Osteocyte (in vitro differentiated cells): ENCODE data around the gene MED16. TPM values are rescaled to one million over a fixed set of nuclear protein-coding genes. Genes with fewer than 3 reads are reported as not detected.

ENCODE experiments used
- DNase-seq: peaks from one replicate; pipeline ENCODE4 v3.0.0; 2021; ENCODE audit warnings: mixed read lengths; ENCODE audit not compliant: unreplicated experiment; ENCODE audit errors: extremely low spot score
- H3K27ac Mint-ChIP-seq: one replicate; pipeline ENCODE4 v1.8.0; 2021; ENCODE audit warnings: mild to moderate bottlenecking, mixed read lengths; ENCODE audit not compliant: unreplicated experiment
- H3K27me3 Mint-ChIP-seq: one replicate; pipeline ENCODE4 v1.8.0; 2021; ENCODE audit warnings: mixed read lengths; ENCODE audit not compliant: unreplicated experiment
- H3K36me3 Mint-ChIP-seq: one replicate; pipeline ENCODE4 v1.8.0; 2021; ENCODE audit warnings: mixed read lengths; ENCODE audit not compliant: unreplicated experiment
- H3K4me1 Mint-ChIP-seq: one replicate; pipeline ENCODE4 v1.8.0; 2021; ENCODE audit warnings: mixed read lengths; ENCODE audit not compliant: unreplicated experiment
- H3K4me3 Mint-ChIP-seq: one replicate; pipeline ENCODE4 v1.8.0; 2021; ENCODE audit warnings: mild to moderate bottlenecking, moderate library complexity, mixed read lengths; ENCODE audit not compliant: unreplicated experiment
- H3K9me3 Mint-ChIP-seq: one replicate; pipeline ENCODE4 v1.8.0; 2021; ENCODE audit warnings: mixed read lengths; ENCODE audit not compliant: unreplicated experiment
- total RNA-seq: library from RNA; stranded (reverse); gene quantifications from 2 replicates; pipeline ENCODE4 v1.2.1, GENCODE V29; 2021
- TF ChIP-seq, protein P1 (sequence below): fragments of 200-600 bp; sonication (generic); IDR thresholded peaks from 2 replicates; pipeline ENCODE4 v1.5.0; 2021; ENCODE audit warnings: antibody characterized with exemption, mild to moderate bottlenecking, moderate library complexity

Gene MED16
- total RNA-seq, 1 donor from 2014 or later = 72.3 TPM

DNA sequence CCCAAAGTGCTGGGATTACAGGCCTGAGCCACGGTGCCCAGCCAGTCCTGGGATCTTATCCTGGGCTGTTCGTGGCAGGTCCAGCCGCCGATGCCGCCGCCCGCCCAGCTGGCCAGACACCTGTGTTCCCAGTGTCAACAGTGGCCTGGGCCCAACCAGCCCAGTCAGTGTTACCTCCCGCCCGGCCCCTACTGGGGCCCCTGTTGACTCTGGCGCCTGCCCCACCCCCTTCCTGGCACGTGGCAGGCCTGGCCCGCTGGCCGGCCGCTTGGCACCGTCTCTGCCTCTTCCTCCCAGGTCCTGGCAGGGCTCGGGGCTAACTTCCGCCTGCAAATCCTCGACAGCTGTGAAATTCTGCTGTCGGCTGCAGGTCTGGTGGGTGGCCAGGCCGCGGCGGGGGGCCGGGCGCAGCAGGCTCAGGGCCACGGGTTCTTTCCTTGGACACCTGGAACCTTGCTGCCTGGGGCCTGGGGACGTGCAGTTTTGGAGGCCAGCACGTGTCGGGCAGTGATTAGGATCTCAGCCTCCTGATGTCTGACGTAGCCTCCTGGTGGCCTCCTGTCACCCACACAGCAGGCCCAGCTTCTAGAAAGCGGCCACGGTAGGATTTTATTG is 42.0 kb upstream of the MED16 start:
- H3K27ac Mint-ChIP-seq = peak overlapping the region; percentile 41
- H3K36me3 Mint-ChIP-seq = peaks cover 13% of the 10 kb centered on the region
- H3K9me3 Mint-ChIP-seq = no peaks in the 10 kb centered on the region
- peaks cover 44% of the 10 kb centered on the region for H3K4me1 Mint-ChIP-seq
- no peak overlapping the region for H3K4me3 Mint-ChIP-seq
- no peak for DNase-seq
- TF ChIP-seq, protein P1, sequence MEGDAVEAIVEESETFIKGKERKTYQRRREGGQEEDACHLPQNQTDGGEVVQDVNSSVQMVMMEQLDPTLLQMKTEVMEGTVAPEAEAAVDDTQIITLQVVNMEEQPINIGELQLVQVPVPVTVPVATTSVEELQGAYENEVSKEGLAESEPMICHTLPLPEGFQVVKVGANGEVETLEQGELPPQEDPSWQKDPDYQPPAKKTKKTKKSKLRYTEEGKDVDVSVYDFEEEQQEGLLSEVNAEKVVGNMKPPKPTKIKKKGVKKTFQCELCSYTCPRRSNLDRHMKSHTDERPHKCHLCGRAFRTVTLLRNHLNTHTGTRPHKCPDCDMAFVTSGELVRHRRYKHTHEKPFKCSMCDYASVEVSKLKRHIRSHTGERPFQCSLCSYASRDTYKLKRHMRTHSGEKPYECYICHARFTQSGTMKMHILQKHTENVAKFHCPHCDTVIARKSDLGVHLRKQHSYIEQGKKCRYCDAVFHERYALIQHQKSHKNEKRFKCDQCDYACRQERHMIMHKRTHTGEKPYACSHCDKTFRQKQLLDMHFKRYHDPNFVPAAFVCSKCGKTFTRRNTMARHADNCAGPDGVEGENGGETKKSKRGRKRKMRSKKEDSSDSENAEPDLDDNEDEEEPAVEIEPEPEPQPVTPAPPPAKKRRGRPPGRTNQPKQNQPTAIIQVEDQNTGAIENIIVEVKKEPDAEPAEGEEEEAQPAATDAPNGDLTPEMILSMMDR = no peak
- no peaks in the 10 kb centered on the region for H3K27me3 Mint-ChIP-seq

DNA sequence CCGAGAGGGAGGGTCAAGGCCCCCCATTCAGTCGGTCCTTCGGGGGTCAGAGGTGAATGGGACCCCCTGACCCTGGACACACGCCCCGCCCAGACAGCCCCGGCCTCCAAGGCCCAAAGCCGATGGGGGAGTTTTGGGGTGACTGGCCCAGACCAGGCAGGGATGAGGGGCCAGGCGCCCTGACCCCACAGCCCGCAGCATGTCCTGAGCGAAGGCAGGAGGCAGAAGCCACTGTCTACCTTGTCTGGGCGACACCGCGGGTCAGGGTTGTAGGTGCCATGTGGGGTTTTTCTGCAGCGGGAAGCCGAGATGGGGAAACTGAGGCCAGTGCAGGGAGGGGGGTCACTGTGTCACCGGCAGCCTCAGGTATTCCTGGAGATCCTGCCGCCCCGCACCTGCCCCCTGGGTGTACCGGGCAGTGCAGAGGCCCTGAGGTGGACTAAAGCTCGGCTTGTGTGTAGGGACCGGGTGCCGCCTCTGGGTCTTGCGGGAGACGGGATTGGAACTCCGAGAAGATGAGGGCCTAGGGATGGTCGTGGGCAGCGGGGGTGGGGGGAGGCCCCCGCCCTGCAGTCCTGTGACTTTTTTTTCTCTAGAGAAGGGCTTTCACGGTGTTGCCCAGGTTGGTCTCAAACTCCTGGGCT is 41.3 kb upstream of the MED16 start:
- Mint-ChIP-seq H3K4me3 (no peak overlapping the region), H3K9me3 (no peaks in the 10 kb centered on the region), H3K27me3 (no peaks in the 10 kb centered on the region), H3K27ac (peak overlapping the region; percentile 41), H3K4me1 (peaks cover 43% of the 10 kb centered on the region), H3K36me3 (peaks cover 12% of the 10 kb centered on the region)
- TF ChIP-seq, protein P1 = no peak
- DNase-seq = no peak

DNA sequence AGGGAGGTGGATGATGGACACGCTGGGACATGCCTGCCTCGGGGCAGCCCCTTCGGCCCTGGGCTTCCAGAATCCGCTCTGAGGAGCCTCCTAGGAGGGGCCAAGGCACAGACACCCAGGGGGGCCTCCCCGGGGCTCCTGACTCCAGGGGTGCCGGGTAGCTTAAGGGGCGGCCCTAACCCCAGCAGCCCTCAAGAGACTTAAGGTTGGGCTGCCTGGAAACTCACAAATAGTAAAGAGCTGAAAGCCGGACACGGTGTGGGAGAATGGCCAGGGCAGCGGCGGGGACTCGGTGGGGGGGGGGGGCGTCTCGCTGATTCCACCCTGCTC is 40.5 kb upstream of the MED16 start:
- Mint-ChIP-seq H3K36me3 (peaks cover 12% of the 10 kb centered on the region), H3K27ac (peak overlapping the region; percentile 65), H3K9me3 (no peaks in the 10 kb centered on the region), H3K4me3 (no peak overlapping the region), H3K4me1 (peaks cover 43% of the 10 kb centered on the region), H3K27me3 (no peaks in the 10 kb centered on the region)
- no peak for DNase-seq
- TF ChIP-seq, protein P1 = no peak

DNA sequence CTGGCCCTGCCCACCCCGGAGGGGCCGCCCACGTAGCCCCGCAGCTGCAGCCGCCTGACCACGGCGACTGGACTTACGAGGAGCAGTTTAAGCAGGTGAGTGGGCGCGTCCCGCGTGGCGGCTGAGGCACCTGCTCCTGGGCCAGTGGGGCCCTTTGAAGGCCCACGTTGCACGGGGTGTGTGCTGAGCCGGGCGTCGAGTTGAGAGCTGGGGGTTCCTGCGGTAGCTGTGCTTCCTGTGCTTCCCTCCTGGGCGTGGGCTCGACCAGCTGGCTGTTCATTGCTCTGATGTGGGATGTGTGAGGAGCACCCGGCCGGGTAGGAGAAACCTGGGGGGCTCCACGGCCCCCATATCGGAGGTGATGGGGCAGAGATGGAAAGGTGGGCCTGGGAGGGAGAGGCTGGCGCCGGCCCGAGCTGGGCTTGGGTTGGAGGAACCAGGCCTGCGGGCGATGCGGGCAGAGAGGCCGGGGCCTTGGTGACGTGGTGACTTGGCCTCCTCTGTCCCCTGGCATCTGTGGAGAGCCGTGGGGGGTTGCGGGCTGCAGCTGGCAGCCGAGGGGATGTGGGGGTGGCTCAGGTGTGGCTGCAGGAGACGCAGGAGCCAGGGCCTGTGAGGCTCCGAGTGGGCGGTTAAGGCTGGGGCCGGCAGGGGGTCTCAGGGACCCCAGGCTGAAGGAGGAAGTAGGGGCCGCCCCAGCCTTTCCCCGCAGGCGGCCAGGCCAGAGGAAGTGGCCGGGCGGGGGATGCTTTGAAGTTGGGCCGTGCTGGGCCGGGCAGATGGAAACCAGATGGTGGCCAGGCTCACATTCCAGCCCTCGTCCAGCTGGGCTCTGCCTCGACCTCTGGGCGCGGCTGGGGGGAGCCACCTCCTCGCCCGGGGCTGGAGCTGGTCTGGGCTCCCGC is 39.9 kb upstream of the MED16 start:
- TF ChIP-seq, protein P1 = no peak
- Mint-ChIP-seq H3K36me3 (peaks cover 10% of the 10 kb centered on the region), H3K4me1 (peaks cover 43% of the 10 kb centered on the region), H3K9me3 (no peaks in the 10 kb centered on the region), H3K27me3 (no peaks in the 10 kb centered on the region), H3K27ac (peak overlapping the region; percentile 88), H3K4me3 (peak overlapping the region; percentile 50)
- peak; percentile 98 for DNase-seq
